Cardiac fibroblast (primary cell): ENCODE results near the gene ESYT2.
A peak's percentile ranks its signal among the peaks of the same experiment; 100 is the strongest.
"Not testable (repeated sequence)": the region's sequence is repeated elsewhere in the genome, so short reads cannot be mapped to it uniquely, and the experiment has no call there.

ENCODE experiments used
- DNase-seq, 2 donors: peaks; one replicate each; pipeline versions ENCODE4 v3.0.0 to v3.0.0-alpha.2; 2010; ENCODE audit warnings: low read depth in 2 of 2
- H3K4me3 ChIP-seq, 2 donors: replicated peaks in 1 of 2; 1 replicate in 1 of 2; 2 replicates in 1 of 2; pipeline ENCODE4 v1.5.1; 2011; ENCODE audit warnings: low read depth in 2 of 2, low read length in 2 of 2, mild to moderate bottlenecking in 2 of 2, moderate library complexity in 1 of 2
- TF ChIP-seq, protein P1 (sequence below): IDR thresholded peaks from one replicate; pipeline ENCODE4 v1.5.1; 2011; ENCODE audit warnings: low read depth, mild to moderate bottlenecking, low read length, inconsistent platforms

The ESYT2 gene

DNA sequence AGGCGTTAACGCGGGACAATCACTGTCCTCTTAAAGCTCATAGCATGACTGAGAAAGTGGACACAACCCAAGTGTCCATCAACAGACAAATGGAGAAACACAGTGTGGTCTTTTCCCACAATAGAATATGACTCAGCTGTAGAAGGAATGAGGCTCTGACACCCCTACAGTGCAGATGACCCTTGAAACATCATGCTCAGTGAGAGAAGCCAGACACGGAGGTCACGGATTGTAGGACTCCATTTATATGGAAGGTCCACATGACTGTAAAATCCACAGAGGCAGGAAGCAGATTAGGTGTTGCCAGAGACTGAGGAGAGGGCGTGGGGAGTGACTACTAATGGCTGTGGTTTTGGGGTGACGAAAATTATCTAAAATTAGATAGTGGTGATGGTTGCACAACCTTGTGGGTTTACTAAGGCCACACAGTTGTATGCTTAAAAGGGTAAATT, 118.6 kb downstream of the ESYT2 start:
- TF ChIP-seq, protein P1, sequence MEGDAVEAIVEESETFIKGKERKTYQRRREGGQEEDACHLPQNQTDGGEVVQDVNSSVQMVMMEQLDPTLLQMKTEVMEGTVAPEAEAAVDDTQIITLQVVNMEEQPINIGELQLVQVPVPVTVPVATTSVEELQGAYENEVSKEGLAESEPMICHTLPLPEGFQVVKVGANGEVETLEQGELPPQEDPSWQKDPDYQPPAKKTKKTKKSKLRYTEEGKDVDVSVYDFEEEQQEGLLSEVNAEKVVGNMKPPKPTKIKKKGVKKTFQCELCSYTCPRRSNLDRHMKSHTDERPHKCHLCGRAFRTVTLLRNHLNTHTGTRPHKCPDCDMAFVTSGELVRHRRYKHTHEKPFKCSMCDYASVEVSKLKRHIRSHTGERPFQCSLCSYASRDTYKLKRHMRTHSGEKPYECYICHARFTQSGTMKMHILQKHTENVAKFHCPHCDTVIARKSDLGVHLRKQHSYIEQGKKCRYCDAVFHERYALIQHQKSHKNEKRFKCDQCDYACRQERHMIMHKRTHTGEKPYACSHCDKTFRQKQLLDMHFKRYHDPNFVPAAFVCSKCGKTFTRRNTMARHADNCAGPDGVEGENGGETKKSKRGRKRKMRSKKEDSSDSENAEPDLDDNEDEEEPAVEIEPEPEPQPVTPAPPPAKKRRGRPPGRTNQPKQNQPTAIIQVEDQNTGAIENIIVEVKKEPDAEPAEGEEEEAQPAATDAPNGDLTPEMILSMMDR, result no peak
- DNase-seq, result peak; percentile 71 to 94
- no peak overlapping the region for H3K4me3 ChIP-seq

DNA sequence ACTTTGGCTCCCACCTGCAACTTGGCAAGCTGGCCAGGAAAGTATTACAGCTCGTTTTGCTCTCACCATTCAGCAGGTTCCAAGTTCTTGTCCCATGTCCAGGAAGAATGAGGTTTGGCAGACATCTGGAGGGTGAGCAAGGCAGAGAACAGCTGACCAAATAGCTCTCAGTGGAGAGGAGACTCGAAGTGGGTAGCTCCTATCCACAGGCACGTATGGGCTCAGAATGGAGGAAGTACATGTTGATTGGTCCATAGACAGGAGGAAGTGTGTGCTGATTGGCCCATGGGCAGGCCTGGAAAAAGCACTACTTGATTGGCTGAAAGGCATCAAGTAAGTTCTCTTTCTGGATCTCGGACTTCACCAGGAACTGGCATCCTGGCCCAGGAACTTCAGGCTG, 121.7 kb downstream of the ESYT2 start:
- TF ChIP-seq, protein P1, result no peak
- H3K4me3 ChIP-seq, result no peak overlapping the region
- DNase-seq, result peak; percentile 14 to 36

DNA sequence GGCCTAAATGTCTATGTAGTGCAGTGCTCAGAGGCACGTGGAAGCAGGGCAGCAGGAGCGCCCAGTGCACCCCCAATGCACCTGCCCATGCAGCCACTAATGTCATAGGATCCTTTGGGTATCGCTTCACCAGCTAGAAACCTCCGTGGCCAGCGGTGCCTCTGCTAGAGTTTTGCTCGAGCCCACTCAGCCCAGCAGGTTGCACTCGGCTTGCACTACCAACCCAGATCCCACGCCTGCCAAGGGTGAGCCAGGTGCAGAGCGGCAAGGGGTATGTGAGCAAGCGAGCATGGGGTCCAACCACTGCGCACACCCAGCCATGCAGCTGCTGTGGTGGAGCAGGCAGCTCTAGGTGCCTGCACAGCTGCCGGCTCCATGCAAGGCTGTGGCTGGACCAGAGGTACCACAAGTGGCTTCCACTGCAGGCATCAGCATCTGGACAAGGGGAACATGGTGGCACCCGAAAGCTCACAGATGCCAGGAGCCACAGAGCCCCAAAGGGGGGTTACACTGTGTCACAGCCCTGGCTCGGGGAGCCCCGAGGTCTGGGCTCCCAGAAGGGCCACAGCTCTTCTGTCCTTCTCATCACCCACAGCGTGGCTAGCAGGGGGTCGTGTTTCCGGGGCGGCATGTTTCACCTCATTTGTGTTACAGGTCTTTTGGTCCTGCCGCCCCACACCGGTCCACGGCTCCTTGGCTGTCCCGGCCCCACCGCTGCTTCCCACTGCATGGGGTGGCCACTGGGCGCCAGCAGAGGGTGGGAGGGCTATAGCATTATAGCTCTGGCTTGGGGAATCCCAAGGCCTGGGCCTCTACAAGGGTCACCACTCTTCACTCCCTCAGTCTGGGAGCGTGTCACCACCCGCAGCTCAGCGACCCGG, 122.4 kb downstream of the ESYT2 start:
- no peak for DNase-seq
- no peak overlapping the region for H3K4me3 ChIP-seq
- TF ChIP-seq, protein P1, result no peak

DNA sequence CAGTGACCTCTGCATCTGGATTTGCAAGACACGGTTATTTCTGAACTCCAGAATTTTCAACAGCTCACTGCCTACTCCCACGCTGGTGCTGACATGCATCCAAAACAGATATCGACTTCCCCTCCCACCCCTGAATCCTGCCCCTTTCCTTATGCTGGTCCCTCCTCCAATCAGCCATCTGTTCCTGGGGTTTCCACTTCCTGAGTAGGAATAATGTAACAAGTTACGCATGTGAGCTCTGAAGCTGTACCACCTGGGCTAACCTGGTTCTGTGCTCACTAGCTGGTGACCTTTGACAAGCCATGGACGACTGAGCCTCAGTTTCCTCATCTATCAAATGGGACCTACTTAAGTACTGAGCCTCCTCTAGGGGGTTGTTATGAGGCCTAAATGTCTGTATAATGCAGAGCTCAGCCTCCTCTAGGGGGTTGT, 123.0 kb downstream of the ESYT2 start:
- TF ChIP-seq, protein P1, result no peak
- no peak overlapping the region for H3K4me3 ChIP-seq
- peak in 1 of 2 donors; percentile 56 for DNase-seq

DNA sequence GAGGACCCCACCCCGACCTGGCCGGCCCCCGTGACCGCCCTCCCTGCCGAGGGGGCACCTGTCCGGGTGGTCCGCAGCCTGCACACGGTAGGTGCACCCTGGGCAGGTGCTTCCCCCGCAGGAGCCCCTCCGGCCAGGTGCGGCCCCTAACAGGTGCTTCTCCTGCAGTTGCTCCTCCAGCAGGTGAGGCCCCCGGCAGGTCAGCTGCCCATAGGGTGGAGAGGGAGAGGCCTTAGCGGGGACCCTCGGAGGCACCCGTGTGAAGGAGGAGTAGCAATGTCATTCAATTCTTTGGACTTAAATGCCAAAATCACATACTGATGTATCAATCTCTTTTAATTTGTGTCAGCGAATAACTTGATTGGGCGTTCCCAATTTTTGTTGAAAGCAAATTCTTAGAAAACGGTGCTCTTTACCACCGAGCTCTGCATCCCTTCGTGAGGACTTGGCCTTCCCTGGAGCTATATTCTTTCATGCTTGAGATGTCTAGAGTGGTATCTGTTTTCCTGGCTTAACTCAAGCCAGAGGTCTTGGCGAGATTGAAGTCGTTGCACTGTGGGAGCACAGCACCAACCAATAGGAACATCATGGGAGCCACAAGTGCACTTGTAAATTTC, 124.0 kb downstream of the ESYT2 start:
- H3K4me3 ChIP-seq, result peak overlapping the region; percentile 80 to 97
- TF ChIP-seq, protein P1, result no peak
- peak in 1 of 2 donors; percentile 22 for DNase-seq

DNA sequence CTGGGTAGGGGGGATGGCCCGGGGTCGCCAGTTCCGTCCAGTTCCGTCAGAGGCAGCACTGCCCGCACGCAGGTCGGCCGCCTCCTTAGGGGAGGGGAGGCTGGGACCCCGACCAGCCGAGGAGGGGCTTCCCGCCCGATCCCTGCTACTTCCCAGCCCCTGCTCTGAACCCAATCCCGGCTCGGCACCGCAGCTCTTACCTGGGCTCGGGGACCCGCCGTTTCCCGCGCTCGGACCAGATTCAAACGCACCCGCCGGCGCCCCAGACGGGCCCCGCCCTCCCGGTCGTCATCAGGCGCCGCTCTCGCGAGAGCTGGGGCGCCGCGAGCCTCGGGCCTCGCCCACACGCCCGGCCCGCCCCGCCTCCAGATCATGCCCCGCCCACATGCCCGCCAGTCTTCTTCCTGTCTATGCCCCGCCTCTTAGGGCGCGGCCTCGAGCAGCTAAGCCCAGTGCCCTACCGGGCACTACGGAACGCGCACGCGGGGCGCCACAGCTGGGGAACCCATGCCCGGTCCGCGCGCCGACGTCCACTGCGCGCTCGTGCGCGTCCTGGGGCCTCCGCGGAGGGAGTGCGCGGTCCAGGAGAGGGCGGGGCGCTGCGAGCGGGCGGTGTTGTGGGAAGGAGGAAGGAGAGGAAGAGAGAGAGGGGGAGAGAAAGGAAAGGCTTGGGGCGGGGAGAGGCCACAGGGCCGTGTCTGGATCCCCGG, 124.6 kb downstream of the ESYT2 start, which contains the start of gene NCAPG2:
NCAPG2 (minus strand) TSS at position 281 of the 710 bp plus-strand sequence. CDS start 2,905 bp downstream, outside the sequence.
- peak; percentile 98 to 99 for DNase-seq
- peak within 1 kb of the TSS; percentile 97 to 99 for H3K4me3 ChIP-seq
- TF ChIP-seq, protein P1, result peak; percentile 18

DNA sequence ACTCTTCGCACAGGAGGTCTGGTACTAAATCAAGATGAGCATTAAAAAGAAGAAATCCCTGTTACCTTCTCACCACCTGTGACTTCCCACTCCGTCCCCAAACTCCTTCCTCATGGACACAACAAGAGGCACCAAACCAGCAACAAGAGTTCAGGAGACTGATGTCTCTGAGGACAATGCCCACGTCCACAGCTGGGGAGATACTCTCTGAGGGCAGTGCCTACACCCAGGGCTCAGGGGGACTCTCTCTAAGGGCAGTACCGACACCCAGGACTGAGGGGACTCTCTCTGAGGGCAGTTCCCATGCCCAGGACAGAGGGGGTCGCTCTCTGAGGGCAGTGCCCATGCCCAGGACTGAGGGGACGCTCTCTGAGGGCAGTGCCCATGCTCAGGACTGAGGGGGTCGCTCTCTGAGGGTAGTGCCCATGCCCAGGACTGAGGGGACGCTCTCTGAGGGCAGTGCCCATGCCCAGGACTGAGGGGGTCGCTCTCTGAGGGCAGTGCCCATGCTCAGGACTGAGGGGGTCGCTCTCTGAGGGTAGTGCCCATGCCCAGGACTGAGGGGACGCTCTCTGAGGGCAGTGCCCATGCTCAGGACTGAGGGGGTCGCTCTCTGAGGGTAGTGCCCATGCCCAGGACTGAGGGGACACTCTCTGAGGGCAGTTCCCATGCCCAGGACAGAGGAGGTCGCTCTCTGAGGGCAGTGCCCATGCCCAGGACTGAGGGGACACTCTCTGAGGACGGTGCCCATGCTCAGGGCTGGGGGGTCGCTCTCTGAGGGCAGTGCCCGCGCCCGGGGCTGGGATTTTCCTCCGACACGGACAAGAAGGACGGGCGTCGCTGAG, 125.4 kb downstream of the ESYT2 start:
- DNase-seq, result not testable (repeated sequence)
- H3K4me3 ChIP-seq, result peak overlapping the region; percentile 97 to 99
